Measurements from ENCODE around the gene COQ9.
A peak's percentile ranks its signal among the peaks of the same experiment; 100 is the strongest.

Gene COQ9

DNA sequence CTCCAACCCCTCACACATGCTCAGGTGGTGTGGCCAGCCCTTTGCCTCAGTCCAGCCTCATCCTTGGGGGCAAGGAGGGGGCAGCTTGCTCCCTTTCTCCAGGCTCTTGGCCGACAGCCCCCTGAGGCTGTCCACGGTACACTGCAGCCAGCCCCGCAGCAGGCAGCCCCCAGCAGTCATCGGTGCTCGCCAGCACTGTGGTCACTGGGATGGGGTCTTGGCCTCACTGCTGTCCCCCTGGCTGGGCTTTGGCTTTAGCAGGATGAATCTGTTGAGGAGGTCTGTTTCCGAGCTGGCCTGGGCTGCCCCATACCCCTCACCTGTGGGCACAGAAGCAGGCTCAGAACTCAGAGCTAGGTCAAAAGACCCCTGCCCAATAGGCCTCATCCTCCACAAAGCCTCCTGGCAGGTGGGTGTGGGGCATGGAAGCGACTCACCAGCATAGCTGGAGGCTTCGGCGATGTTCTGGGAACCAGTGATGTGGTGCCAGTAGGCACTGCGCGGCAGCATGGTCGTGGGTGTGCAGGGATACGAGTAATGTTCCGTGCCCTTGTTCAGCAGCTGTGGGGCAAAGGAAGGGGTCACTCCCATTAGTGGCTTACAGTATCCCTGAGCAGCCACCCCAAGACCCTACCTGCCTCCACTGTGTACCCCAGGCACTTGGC lies 26.0 kb downstream of the COQ9 start:
- no peak for DNase-seq

DNA sequence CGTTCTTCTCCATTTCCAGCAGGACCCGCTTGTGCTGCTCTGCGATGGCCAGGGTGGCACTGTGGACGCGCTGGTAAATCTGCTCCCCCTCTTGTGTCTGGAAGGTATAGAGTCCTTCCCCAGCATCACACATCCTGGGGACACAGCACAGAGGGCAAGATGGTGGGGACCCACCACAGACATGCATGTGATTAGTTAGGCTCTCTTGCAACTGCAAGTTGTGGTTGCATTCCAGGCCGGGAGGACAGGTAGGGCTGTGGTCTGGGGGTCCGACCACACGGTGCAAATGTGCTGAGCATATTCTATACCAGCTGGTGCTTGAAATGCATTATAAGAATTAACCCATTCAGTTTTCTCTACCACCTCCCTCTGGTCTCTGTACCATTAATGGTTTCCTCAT lies 26.6 kb downstream of the COQ9 start:
- DNase-seq = no peak

DNA sequence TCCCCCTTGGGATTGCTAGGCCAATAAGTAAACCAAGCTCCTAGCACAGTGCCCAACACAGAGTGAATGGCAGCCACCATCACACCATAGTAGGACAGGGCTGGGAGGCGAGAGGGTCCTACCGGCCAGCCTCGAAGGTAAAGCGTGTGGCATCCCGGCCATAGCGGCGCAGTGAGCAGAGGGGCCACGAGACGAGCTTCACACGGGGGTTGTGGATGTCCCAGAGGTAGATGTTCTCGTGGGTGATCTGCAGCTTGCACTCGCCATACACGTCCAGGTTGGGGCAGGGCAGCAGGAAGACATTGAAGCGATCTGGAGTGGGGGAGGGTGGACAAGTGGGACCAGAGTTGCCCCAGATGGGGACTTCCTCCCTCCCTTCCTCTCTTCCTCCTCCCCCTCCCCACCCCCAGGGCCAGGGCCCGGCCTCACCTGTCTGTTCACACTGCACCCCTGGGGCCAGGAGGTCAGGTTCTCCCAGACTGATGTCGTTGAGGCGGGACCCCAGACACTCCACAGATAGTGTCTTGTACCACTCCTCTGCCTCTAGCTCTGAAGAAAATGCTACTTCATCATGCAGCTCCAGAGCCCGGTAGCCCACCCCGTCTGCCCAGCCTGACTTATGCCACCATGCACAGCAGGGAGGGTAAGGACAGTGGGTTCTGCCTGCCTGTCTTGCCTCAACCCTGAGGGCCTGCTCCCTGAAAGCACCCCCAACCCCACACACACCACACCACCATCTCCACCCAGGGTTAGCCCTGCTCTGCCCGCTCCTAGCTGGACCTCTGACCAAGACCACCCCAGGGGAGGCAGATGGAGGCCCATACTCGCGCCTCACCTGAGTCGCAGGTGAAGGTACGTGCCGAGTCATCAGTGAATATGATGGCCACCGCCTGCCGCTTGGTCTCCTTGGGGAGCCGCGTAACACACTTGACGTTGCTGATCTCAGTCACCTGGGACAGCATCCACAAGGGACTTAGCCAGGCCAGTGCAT lies 27.7 kb downstream of the COQ9 start:
- no peak for DNase-seq

DNA sequence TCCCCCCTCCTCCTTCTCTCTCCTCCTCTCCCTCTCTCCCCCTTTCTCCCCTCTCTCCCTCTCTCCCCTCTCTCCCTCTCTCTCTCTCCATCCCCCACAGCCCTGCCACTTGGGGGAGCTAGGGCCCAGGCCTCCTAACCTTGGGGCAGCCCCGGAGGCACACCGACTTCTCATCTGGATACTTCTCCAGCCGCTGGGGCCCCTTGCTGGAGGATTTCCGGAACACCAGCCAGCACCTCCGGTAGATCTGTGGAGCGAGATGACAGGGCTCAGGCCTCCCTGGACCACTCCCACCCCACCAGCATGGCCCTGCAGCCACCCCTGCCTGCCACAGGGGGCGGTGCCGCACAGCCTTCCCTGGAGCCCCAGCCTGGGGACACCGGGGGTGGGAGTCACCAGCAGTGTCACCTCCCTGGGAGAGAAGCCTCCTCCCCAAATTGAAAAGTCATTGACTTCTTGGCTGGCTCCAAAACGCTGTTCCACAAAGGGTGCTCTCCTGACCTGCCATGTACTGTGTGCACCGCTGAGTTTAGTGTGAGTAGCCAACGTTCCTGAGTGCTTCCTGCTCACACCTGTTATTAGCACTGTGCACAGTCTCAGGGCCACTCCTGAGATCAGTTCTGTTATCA lies 28.5 kb downstream of the COQ9 start:
- DNase-seq = no peak

DNA sequence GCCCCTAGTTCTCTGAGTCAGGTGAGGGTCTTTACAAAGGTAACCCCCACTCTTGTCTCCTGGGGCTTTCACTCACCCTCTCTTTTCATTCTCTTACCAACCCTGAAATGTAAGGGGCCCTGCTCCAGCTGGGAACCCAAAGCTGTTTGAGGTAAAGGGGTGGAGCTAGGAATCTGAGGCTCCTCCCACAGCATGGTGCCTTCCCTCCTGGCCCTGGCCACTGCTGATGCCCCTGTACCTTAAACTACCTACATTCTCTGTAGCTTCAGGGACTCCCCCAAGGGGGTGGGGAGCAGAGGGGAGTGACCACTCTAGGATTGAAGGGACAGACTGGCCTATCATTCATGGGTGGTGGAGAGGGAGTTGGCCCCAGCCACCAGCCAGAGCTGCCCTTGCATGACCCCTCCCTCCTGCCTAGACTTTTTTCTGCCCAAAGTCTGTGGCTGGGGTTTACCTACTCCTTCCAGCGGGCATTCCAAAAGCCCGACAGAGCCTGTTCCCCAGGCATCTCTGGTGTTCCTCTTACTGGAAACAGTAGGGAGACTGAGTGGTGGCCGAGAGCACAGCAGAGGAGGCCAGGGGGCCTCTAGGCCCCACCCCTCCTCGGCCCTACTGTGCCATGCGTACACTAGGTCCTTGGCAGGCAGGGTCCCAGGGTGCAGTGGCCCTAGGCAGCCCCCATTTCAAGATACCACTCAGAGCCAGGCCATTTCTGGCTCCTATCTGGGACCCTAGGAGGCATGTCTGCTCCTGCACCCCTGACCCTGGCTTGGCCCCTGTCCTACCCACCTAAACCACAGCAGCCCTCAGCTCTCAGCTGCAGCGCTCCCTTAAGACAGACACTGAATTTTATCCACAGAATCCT lies 29.5 kb downstream of the COQ9 start:
- no peak for DNase-seq

DNA sequence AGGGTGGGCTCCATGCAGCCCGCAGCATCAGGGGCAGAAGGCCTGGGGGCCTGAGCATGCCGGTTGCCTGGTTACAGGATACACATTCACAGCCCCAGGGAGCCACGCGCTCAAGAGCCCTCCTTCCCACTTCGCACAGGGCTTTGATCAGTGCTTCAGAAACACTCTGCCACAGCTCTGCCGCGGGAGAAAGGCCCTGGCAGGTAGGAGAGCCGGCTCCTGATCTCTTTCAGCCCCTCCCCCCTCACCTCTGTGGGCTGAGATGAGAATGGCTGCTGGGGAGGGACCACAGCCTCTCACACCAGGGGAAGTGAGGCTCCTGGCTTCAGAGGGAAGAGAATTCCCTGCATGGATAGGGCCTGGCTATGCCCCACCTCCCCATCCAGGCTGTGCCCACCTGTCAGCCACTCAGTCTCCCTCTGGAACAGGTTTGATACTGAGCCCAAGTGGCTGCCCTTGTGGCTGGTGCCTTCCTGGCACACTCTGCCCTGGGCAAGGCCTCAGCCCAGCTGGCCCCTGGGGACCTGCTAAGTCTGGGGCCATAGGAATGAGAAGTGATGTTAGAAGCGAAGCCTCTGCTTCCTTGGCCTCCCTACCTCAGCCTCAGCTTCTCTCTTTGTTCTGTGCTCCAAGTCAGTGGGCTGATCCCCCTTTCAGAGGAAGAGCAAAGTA lies 30.4 kb downstream of the COQ9 start:
- no peak for DNase-seq

DNA sequence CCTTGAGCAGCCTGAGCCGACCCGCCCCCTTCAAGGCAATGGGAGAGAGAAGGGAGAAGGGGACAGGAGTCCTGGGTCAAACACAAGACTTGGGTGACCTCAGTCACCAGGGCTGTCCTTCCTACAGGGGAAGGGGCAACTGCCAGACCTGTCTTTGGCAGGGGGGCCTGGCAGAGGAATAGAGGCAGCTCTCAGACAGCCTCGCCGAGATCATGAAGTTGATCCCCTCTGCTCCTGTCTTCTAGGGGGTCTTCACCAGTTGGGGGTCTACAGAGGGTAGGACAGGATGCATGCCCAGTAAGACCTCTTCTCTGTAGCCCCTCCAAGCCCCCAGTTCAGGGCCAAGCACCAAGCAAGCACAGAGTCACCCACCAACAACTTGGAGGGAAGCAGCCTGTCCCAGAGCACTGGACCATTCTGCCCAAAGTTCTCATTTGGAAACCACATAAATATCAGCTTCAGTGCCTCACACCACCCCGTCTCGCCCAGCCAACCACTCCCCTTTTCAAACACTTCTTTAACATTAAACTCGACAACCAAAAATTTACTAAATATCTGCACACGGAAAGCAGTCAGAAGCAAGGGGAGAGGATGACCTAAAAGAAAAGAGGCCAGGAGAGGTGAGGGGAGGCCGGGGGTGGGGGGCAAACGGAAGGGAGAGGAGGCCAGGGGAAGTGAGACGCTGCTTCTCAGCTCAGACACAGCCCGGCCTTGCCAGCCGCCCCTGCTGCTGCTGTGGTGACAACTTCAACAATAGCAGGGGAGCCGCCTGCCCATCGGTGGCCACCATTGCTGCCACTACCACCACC lies 31.3 kb downstream of the COQ9 start:
- DNase-seq = no peak

DNA sequence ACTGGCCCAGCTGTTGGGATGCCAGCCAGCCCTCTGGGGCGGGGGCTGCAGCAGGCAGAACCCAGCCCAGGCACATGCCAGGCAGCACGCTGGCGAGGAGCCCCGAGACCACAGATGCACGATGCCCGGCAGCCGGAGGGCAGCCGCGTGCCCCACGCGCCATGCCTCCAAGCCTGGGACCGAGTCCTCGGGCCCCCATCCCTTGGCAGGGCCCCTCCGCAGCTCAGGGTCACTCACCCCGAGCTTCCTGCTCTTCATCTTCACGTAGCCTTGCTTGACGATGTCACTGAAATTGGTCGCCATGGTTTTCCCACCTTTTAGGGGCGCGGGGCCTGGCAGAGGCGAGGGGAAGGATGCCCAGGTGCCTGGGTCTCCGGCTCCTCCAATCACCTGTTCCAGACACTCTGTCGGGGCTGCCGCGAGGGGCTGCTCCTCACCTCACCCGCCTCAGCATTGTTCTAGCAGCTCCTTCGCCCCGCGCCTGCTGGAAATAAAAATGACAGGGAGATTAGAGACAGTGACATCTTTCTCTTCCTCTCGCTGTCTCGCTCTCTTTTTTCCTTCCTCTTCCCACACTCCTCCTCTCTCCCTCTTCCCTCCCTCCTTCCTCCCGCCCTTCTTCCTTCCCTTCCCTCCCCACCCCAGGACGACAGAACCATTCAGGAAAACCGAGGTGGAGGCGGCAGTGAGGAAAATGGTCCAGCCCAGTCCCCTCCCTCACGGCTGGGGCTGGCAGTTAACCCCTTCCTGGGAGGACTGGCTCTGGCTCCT lies 32.1 kb downstream of the COQ9 start:
- peak in 1 of 2 donors; percentile 42 for DNase-seq

DNA sequence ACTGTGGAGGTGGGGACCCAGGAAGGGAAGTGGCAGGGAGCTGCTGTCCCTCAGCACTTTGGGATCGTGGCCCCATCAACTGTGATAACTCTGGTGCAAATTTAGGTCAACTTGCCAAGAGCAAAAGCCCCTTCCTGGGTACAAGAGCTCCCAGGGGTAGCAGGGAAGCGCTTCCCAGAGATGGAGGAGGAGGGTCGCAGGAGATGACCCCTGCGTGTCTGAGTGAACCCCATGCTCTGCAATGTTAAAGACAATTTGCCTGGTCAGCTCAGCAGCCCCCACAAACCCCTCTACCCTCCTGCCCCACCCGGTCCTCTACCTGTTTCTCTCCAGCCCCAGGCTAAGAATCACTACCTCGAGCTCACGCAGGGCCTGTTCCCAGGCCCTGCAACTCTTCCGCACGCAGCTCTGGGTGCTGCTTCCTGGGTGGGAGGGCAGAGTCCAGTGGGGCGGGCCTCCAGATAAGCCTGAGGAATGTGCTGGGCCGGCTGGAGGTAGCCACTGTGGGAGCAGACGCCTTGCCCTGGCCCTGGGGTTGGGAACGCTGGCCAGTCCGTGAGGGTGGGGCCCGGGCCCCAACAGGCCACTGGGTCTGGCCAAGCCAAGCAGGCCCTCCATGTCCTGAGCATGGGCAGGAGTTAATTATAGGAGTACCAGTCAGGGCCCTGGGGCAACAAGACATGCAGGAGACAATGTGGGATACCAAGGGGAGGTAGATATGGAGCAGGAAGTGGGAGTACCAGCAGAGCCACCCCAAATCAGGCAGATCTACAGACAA lies 32.9 kb downstream of the COQ9 start:
- no peak for DNase-seq

DNA sequence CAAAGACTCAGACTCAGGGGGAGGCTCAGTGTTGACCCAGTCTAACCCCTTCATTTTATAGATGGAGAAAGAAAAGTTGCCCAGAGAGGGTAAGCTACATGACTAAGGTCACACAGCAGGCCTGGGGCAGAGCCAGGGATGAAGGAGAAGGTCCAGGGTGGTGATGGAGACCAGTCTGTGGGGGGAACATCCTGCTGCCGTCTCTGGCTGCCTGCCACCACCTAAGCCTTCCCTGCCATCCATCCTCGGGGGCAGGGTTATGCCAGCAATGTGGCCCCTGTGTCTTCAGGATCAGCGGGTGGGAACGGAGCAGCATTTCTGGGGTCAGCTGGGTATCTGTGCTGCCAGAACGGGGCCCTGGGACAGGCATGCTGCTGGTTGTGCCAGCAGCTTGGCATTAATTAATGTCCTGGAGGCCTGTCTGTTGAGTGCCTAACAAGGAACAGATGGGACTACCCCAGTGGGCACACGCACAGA lies 33.5 kb downstream of the COQ9 start:
- DNase-seq = no peak

DNA sequence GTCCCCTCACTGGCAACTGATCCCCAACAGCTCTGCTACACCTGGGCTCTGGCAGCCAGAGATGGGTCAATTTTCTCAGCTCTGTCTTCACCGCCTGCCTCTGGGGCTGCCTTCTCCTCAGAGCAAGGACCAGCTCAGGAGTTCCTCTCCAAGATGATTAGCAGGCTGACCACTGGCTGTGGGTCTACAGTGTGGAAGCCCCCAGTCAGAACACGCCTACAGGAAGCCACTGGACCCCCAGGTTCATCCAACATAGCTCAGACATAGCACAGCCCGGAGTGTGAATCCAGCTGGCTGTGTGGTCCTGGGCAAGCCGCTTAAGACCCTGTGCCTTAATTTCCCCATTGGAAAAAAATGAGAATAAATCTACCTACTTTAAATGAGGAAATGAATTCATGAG lies 34.1 kb downstream of the COQ9 start:
- no peak for DNase-seq

DNA sequence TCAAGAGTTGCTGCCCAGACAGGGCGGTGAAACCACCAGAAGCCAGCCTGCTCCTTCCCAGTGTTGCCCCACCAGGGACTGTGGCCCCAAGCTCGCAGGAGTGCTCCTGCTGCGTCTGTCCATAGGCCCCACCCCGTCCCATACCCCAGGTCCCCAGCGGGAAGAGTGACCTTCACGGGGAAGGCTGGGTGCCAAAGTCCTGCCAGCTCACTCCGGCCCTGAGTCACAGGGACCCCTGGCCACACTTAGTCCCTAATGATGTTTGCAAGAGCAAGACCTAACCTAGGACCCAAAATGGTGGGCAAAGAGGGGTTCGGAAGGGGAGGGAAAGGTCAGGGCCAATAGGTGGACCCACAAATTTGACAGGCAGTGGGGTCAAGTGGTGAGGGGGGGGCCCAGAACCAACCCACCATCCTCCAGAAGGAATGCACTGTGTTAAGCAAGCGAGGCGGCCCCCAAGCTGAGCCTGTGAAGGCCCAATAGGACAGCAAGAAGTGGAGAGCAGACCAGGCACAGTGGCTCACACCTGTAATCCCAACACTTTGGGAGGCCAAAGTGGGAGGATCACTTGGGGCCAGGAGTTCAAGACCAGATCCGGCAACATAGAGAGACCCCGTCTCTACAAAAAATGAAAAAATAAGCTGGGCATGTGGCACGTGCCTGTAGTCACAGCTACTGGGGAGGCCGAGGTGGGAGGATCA lies 35.7 kb downstream of the COQ9 start:
- no peak for DNase-seq

DNA sequence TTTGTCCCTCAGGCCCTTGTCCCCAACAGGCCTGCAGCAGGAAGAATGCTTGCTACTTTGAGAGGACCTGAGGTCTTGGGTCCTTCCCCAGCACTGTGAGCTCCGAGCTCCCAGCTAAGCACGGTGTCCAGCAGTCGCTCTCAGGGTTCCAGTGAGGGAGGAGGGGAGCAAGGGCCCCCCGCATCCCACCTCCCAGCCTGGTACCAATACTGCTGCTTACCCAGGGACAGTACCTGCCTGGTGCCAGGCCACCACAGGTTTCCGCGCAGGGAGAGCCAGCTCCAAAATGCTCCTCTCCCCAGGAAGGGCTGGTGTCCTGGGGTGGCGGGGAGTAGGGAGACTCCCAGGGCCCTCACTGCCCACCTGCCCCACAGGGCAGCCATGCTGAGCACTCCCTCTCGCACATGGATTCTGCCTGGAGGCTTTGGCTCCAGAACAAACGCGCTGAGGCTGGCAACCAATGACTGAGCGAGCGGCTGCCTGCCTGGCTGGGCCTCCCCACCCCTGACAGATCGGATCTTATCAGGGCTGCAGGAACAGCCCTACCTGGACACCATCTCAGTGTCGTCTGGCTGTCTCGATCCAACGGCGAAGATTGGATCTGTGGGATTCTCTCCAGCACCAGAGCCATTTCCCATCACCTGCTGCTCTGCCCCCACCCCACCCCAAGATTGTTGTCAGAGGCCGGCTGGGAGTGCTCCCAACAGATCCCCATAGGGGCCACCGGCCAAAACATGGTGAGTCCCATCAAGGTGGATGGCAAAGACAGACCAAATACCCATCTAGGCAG lies 36.6 kb downstream of the COQ9 start:
- no peak for DNase-seq

DNA sequence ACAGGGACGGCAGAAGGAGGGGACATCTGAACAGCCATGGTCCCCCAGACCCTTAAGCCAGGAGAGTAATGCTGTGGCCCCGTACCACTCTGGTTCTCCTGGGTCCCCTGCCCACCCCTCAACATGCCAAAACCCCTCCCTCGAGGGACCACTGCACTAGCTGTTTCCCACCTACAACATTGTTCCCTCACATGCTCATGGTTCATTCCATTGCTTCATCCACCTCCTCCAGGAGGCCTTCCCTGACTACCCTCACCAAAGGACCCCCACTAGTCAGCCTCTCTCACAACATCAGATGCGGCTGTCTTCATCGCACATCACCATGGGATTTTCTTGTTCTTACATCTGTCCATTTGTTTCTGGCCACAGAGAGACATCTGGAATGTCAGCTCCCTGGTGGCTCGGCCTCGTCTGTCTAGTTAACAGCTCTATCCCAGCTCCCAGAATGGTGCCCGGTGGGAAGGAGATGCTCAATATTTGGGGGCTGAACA lies 37.3 kb downstream of the COQ9 start:
- DNase-seq = no peak

DNA sequence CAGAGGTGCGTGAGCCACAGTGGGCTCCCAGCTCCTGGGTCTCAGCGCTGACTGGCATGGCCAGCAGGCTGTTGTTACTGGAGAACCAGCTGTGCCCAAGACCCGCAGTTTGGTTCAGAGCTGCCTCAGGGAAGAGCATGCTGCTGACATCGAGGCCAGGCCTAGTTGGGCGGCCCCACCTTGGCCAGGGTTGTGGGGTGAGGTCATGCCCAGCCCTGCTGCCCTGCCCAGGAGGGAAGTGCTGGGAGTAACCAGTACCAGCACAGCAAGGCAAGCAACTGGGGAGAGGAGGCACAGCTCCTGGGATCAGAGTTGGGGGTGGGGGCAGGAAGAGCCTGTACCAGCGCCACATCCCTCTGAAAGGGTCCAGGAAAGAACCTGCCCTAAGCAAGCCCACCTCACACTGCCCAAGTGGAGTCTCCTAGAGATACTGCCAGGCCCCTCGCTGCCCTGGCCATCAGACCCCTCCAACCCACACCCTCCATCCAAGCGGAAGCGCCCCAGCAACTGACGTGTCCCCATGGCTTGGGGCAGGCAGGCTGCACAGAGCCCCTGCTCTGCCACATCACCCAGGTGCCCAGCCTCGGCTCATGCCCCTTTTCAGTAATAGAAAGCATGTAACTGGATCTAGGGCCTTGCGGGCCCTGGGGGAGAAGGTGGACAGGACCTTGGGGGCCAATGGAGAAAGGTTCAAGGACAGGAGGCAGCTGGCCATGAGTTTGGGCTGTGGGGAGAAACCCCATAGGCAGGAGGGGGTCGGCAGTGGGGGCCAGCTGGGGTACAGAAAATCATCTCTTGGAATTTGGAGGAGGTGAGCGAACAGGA lies 38.0 kb downstream of the COQ9 start:
- DNase-seq = no peak
